HEK293 (cell line): ENCODE data around the gene LKAAEAR1.

Experiments used
- CTCF ChIA-PET: fragments of 350-600 bp; formaldehyde crosslinking; extraction: SDS; loops from one replicate; lab custom pipeline; 2021; ENCODE audit warnings: antibody characterized with exemption; lab: Yijun Ruan, JAX
- POLR2A ChIA-PET: fragments of 300-600 bp; formaldehyde crosslinking; extraction: SDS; loops from one replicate; lab custom pipeline; 2020; ENCODE audit warnings: antibody characterized with exemption, inconsistent platforms; lab: Yijun Ruan, JAX
- H3K27ac ChIP-seq: fragments of 200-500 bp; sonication (Bioruptor generic); 2 replicates; pipeline ENCODE4 v1.5.1; 2014; ENCODE audit warnings: low read depth, low read length, control low read depth, inconsistent platforms; ENCODE audit errors: extremely low read depth
- H3K36me3 ChIP-seq, 2 experiments: fragments of 200-500 bp in 1 of 2; sonication (Bioruptor generic) in 1 of 2; 1 replicate in 1 of 2; 2 replicates in 1 of 2; pipeline ENCODE4 v1.5.1; 2014 to 2017; ENCODE audit warnings: inconsistent platforms in 2 of 2, low read length in 2 of 2; ENCODE audit not compliant: control insufficient read depth in 2 of 2, insufficient read depth in 1 of 2
- H3K4me1 ChIP-seq: fragments of 200-500 bp; sonication (Bioruptor generic); 2 replicates; pipeline ENCODE4 v1.5.1; 2014; ENCODE audit warnings: mild to moderate bottlenecking, low read length, inconsistent platforms; ENCODE audit not compliant: control insufficient read depth, insufficient read depth
- H3K4me3 ChIP-seq: 2 replicates; pipeline ENCODE4 v1.5.1; 2011; ENCODE audit warnings: low read depth, mild to moderate bottlenecking, control low read depth, low read length, moderate library complexity
- H3K9me3 ChIP-seq: fragments of 200-500 bp; sonication (Bioruptor generic); 2 replicates; pipeline ENCODE4 v1.5.1; 2014; ENCODE audit warnings: low read depth, low read length, inconsistent platforms; ENCODE audit not compliant: control insufficient read depth, insufficient read depth
- GFI1B ChIP-seq: fragments of 450-650 bp; formaldehyde crosslinking; IDR thresholded peaks from 2 replicates; pipeline ENCODE4 v1.5.1; 2016; ENCODE audit warnings: missing biosample characterization, missing genetic modification characterization
- HOXC10 ChIP-seq: sonication (generic); formaldehyde crosslinking; IDR thresholded peaks from 2 replicates; pipeline ENCODE4 v1.8.1; 2023; ENCODE audit warnings: mild to moderate bottlenecking, missing genetic modification reagents
- ZBTB1 ChIP-seq: fragments of 450-650 bp; formaldehyde crosslinking; IDR thresholded peaks from 2 replicates; pipeline ENCODE4 v1.5.1; 2016; ENCODE audit warnings: missing biosample characterization, missing genetic modification characterization
- ZBTB7A ChIP-seq: fragments of 450-650 bp; formaldehyde crosslinking; IDR thresholded peaks from 2 replicates; pipeline ENCODE4 v1.5.1; 2016; ENCODE audit warnings: low read depth, missing biosample characterization, missing genetic modification characterization
- ZNF133 ChIP-seq: fragments of 450-650 bp; formaldehyde crosslinking; IDR thresholded peaks from 2 replicates; pipeline ENCODE4 v1.5.1; 2016; ENCODE audit warnings: missing biosample characterization, missing genetic modification characterization
- ZNF138 ChIP-seq: fragments of 450-650 bp; formaldehyde crosslinking; IDR thresholded peaks from 2 replicates; pipeline ENCODE4 v1.5.1; 2016; ENCODE audit warnings: missing biosample characterization, missing genetic modification characterization, borderline replicate concordance
- ZNF16 ChIP-seq: fragments of 450-650 bp; formaldehyde crosslinking; IDR thresholded peaks from 2 replicates; pipeline ENCODE4 v1.5.1; 2016; ENCODE audit warnings: low read depth, missing biosample characterization, missing genetic modification characterization
- ZNF221 ChIP-seq: fragments of 450-650 bp; formaldehyde crosslinking; IDR thresholded peaks from 2 replicates; pipeline ENCODE4 v1.5.1; 2017; ENCODE audit warnings: missing biosample characterization, missing genetic modification characterization, borderline replicate concordance
- ZNF324 ChIP-seq: fragments of 450-650 bp; formaldehyde crosslinking; IDR thresholded peaks from 2 replicates; pipeline ENCODE4 v1.5.1; 2016; ENCODE audit warnings: missing biosample characterization, missing genetic modification characterization
- ZNF514 ChIP-seq: fragments of 450-650 bp; formaldehyde crosslinking; IDR thresholded peaks from 2 replicates; pipeline ENCODE4 v1.5.1; 2016; ENCODE audit warnings: missing biosample characterization, missing genetic modification characterization
- ZNF521 ChIP-seq: fragments of 450-650 bp; formaldehyde crosslinking; IDR thresholded peaks from 2 replicates; pipeline ENCODE4 v1.5.1; 2017; ENCODE audit warnings: missing biosample characterization, mild to moderate bottlenecking, missing genetic modification characterization
- ZNF621 ChIP-seq: fragments of 450-650 bp; formaldehyde crosslinking; IDR thresholded peaks from 2 replicates; pipeline ENCODE4 v1.5.1; 2017; ENCODE audit warnings: missing biosample characterization, missing genetic modification characterization
- ZNF76 ChIP-seq: fragments of 450-650 bp; formaldehyde crosslinking; IDR thresholded peaks from 2 replicates; pipeline ENCODE4; 2016; ENCODE audit warnings: low read depth, missing biosample characterization, missing genetic modification characterization, borderline replicate concordance
- ZSCAN16 ChIP-seq: fragments of 450-650 bp; formaldehyde crosslinking; IDR thresholded peaks from 2 replicates; pipeline ENCODE4 v1.5.1; 2016; ENCODE audit warnings: missing biosample characterization, missing genetic modification characterization
- TF ChIP-seq, protein P1 (sequence below): fragments of 450-650 bp; formaldehyde crosslinking; IDR thresholded peaks from 2 replicates; pipeline ENCODE4 v1.5.1; 2016; ENCODE audit warnings: missing biosample characterization, missing genetic modification characterization, borderline replicate concordance
- TF ChIP-seq, protein P2 (sequence below): fragments of 450-650 bp; formaldehyde crosslinking; IDR thresholded peaks from 2 replicates; pipeline ENCODE4 v1.5.1; 2016; ENCODE audit warnings: missing biosample characterization, missing genetic modification characterization
- TF ChIP-seq, protein P3 (sequence below): fragments of 450-650 bp; formaldehyde crosslinking; IDR thresholded peaks from 2 replicates; pipeline ENCODE4 v1.5.1; 2017; ENCODE audit warnings: missing biosample characterization, missing genetic modification characterization
- TF ChIP-seq, protein P4 (sequence below): fragments of 450-650 bp; formaldehyde crosslinking; IDR thresholded peaks from 2 replicates; pipeline ENCODE4 v1.5.1; 2016; ENCODE audit warnings: missing biosample characterization, missing genetic modification characterization
- TF ChIP-seq, protein P5 (sequence below): fragments of 450-650 bp; formaldehyde crosslinking; IDR thresholded peaks from 2 replicates; pipeline ENCODE4 v1.5.1; 2016; ENCODE audit warnings: missing biosample characterization, missing genetic modification characterization
- TF ChIP-seq, protein P6 (sequence below): fragments of 450-650 bp; formaldehyde crosslinking; IDR thresholded peaks from 2 replicates; pipeline ENCODE4 v1.5.1; 2016; ENCODE audit warnings: missing biosample characterization, missing genetic modification characterization, borderline replicate concordance

Gene LKAAEAR1

DNA sequence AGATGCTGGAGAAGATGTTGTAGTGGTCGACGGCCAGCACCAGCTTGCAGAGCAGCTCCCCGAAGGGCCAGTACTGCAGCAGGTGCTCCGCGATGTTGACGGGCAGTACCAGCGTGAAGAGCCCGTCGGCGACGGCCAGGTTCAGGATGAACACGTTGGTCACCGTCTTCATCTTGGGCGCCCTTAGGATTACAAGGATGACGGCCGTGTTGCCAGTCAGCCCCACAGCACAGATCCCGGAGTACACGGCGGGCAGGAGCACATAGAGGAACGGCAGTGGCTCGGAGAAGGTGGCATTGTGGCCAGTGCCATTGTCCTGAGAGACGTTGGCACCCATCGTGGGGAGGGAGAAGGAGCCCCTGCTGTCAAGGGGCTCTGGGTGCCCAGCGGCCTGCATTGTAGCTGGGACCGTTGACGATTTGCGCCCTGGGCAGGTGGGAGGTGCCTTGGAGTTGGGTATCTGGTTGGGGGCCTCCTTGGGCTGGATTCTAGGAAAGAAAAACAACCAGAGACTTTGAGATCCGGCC is 22.3 kb upstream of the LKAAEAR1 start:
- Histone ChIP-seq H3K27ac (no peak overlapping the region), H3K4me3 (no peak overlapping the region), H3K36me3 (no peaks in the 10 kb centered on the region), H3K4me1 (no peaks in the 10 kb centered on the region), H3K9me3 (no peaks in the 10 kb centered on the region)
- TF ChIP-seq ZBTB7A: no peak
- TF ChIP-seq, protein P1, sequence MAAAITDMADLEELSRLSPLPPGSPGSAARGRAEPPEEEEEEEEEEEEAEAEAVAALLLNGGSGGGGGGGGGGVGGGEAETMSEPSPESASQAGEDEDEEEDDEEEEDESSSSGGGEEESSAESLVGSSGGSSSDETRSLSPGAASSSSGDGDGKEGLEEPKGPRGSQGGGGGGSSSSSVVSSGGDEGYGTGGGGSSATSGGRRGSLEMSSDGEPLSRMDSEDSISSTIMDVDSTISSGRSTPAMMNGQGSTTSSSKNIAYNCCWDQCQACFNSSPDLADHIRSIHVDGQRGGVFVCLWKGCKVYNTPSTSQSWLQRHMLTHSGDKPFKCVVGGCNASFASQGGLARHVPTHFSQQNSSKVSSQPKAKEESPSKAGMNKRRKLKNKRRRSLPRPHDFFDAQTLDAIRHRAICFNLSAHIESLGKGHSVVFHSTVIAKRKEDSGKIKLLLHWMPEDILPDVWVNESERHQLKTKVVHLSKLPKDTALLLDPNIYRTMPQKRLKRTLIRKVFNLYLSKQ: no peak
- TF ChIP-seq, protein P2, sequence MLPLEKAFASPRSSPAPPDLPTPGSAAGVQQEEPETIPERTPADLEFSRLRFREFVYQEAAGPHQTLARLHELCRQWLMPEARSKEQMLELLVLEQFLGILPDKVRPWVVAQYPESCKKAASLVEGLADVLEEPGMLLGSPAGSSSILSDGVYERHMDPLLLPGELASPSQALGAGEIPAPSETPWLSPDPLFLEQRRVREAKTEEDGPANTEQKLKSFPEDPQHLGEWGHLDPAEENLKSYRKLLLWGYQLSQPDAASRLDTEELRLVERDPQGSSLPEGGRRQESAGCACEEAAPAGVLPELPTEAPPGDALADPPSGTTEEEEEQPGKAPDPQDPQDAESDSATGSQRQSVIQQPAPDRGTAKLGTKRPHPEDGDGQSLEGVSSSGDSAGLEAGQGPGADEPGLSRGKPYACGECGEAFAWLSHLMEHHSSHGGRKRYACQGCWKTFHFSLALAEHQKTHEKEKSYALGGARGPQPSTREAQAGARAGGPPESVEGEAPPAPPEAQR (tag by site-specific recombination): no peak
- CTCF ChIA-PET: interaction anchor here (0.6 kb wide), 1 partner anchor 87 kb away, joined by 3 read pairs; no protein-coding TSS in a partner anchor
- POLR2A ChIA-PET: no interaction called here

DNA sequence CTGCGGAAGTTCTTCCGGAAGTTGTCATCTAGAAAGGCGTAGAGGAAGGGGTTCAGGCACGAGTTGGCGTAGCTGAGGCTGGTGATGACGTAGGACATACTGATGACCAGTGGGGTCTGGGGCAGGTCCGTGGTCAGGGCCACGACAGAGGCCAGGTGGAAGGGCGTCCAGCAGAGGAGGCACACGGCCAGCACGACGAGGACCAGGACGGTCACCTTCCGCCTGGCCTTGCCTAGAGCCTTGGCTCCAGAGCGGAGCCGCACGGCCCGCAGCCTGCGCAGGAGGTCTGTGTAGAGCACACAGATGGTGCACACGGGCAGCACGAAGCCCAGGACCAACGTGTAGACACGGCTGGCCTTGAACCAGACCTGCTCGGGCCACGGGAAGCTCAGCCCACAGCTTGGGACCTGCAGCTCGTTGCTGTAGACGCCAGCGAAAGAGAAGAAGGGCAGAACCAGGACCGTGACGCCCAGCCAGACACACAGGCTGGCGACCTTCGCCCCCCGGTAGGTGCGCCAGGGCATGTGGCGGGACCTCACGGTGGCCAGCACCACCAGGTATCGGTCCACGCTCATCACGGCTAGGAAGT is 21.7 kb upstream of the LKAAEAR1 start:
- H3K9me3 ChIP-seq: no peaks in the 10 kb centered on the region
- TF ChIP-seq ZNF514 (tag by site-specific recombination) (no peak), ZNF133 (tag by site-specific recombination) (no peak), ZNF16 (no peak), ZNF521 (tag by site-specific recombination) (no peak), ZNF221 (tag by site-specific recombination) (no peak), ZBTB1 (no peak), ZNF76 (tag by site-specific recombination) (no peak), ZNF138 (tag by site-specific recombination) (no peak), ZNF621 (tag by site-specific recombination) (no peak), HOXC10 (CRISPR knock-in tag) (no peak), GFI1B (tag by site-specific recombination) (no peak), ZNF324 (no peak), ZSCAN16 (no peak)
- TF ChIP-seq, protein P3, sequence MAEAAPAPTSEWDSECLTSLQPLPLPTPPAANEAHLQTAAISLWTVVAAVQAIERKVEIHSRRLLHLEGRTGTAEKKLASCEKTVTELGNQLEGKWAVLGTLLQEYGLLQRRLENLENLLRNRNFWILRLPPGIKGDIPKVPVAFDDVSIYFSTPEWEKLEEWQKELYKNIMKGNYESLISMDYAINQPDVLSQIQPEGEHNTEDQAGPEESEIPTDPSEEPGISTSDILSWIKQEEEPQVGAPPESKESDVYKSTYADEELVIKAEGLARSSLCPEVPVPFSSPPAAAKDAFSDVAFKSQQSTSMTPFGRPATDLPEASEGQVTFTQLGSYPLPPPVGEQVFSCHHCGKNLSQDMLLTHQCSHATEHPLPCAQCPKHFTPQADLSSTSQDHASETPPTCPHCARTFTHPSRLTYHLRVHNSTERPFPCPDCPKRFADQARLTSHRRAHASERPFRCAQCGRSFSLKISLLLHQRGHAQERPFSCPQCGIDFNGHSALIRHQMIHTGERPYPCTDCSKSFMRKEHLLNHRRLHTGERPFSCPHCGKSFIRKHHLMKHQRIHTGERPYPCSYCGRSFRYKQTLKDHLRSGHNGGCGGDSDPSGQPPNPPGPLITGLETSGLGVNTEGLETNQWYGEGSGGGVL (tag by site-specific recombination): no peak
- TF ChIP-seq, protein P4, sequence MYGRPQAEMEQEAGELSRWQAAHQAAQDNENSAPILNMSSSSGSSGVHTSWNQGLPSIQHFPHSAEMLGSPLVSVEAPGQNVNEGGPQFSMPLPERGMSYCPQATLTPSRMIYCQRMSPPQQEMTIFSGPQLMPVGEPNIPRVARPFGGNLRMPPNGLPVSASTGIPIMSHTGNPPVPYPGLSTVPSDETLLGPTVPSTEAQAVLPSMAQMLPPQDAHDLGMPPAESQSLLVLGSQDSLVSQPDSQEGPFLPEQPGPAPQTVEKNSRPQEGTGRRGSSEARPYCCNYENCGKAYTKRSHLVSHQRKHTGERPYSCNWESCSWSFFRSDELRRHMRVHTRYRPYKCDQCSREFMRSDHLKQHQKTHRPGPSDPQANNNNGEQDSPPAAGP (tag by site-specific recombination): no peak
- TF ChIP-seq, protein P5, sequence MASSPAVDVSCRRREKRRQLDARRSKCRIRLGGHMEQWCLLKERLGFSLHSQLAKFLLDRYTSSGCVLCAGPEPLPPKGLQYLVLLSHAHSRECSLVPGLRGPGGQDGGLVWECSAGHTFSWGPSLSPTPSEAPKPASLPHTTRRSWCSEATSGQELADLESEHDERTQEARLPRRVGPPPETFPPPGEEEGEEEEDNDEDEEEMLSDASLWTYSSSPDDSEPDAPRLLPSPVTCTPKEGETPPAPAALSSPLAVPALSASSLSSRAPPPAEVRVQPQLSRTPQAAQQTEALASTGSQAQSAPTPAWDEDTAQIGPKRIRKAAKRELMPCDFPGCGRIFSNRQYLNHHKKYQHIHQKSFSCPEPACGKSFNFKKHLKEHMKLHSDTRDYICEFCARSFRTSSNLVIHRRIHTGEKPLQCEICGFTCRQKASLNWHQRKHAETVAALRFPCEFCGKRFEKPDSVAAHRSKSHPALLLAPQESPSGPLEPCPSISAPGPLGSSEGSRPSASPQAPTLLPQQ (tag by site-specific recombination): no peak
- TF ChIP-seq, protein P6, sequence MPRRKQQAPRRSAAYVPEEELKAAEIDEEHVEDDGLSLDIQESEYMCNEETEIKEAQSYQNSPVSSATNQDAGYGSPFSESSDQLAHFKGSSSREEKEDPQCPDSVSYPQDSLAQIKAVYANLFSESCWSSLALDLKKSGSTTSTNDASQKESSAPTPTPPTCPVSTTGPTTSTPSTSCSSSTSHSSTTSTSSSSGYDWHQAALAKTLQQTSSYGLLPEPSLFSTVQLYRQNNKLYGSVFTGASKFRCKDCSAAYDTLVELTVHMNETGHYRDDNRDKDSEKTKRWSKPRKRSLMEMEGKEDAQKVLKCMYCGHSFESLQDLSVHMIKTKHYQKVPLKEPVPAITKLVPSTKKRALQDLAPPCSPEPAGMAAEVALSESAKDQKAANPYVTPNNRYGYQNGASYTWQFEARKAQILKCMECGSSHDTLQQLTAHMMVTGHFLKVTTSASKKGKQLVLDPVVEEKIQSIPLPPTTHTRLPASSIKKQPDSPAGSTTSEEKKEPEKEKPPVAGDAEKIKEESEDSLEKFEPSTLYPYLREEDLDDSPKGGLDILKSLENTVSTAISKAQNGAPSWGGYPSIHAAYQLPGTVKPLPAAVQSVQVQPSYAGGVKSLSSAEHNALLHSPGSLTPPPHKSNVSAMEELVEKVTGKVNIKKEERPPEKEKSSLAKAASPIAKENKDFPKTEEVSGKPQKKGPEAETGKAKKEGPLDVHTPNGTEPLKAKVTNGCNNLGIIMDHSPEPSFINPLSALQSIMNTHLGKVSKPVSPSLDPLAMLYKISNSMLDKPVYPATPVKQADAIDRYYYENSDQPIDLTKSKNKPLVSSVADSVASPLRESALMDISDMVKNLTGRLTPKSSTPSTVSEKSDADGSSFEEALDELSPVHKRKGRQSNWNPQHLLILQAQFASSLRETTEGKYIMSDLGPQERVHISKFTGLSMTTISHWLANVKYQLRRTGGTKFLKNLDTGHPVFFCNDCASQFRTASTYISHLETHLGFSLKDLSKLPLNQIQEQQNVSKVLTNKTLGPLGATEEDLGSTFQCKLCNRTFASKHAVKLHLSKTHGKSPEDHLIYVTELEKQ (tag by site-specific recombination): no peak
- TF ChIP-seq, all 188 proteins: peak for 0
- CTCF ChIA-PET: no interaction called here
- POLR2A ChIA-PET: no interaction called here
- Histone ChIP-seq H3K4me3 (no peak overlapping the region), H3K4me1 (no peaks in the 10 kb centered on the region), H3K36me3 (no peaks in the 10 kb centered on the region), H3K27ac (no peak overlapping the region)
